HepG2 (cell line): ENCODE data around the gene CLPX.

Experiments used
- ETV5 ChIP-seq: IDR thresholded peaks from 2 replicates; pipeline ENCODE4 v1.6.1; 2018; ENCODE audit warnings: missing biosample characterization, missing genetic modification reagents, inconsistent platforms, borderline replicate concordance
- EZH2 ChIP-seq: conservative IDR thresholded peaks from 2 replicates; pipeline ENCODE4 v1.6.1; 2012; ENCODE audit warnings: mild to moderate bottlenecking, low read depth, low read length, moderate library complexity
- KLF11 ChIP-seq: IDR thresholded peaks from 2 replicates; pipeline ENCODE4 v1.6.1; 2016; ENCODE audit warnings: missing compliant biosample characterization
- MAFG ChIP-seq: sonication (generic); formaldehyde crosslinking; IDR thresholded peaks from 2 replicates; pipeline ENCODE4 v1.5.1; 2020; ENCODE audit warnings: mild to moderate bottlenecking, missing genetic modification reagents
- POLR2A ChIP-seq, 2 experiments: IDR thresholded peaks; 2 replicates each; pipeline ENCODE4 v1.6.1; 2011; ENCODE audit warnings: low read depth in 2 of 2, low read length in 2 of 2, mild to moderate bottlenecking in 1 of 2, moderate library complexity in 1 of 2; ENCODE audit not compliant: insufficient read depth in 1 of 2
- SALL2 ChIP-seq: sonication (generic); formaldehyde crosslinking; IDR thresholded peaks from 2 replicates; pipeline ENCODE4 v1.8.1; 2023; ENCODE audit warnings: mild to moderate bottlenecking, missing genetic modification reagents, inconsistent platforms
- ZFP41 ChIP-seq: sonication (generic); formaldehyde crosslinking; IDR thresholded peaks from 2 replicates; pipeline ENCODE4 v1.4.0; 2020; ENCODE audit warnings: mild to moderate bottlenecking, missing genetic modification reagents, borderline replicate concordance
- TF ChIP-seq, protein P1 (sequence below): sonication (generic); formaldehyde crosslinking; IDR thresholded peaks from 2 replicates; pipeline ENCODE4 v1.5.0; 2020; ENCODE audit warnings: mild to moderate bottlenecking, missing genetic modification reagents, moderate library complexity

- TF ChIP-seq POLR2A (IDR thresholded peaks at IDR 0.05; ENCODE audit: insufficient read depth in 1 of 2, low read depth in 2 of 2, low read length in 2 of 2) = no peak
- no peak for TF ChIP-seq ETV5 (CRISPR knock-in tag)
- TF ChIP-seq SALL2 (CRISPR knock-in tag) = no peak
- no peak for TF ChIP-seq EZH2
- no peak for TF ChIP-seq ZFP41
- TF ChIP-seq MAFG = no peak
- TF ChIP-seq KLF11 (CRISPR knock-in tag) = no peak
- TF ChIP-seq, protein P1, sequence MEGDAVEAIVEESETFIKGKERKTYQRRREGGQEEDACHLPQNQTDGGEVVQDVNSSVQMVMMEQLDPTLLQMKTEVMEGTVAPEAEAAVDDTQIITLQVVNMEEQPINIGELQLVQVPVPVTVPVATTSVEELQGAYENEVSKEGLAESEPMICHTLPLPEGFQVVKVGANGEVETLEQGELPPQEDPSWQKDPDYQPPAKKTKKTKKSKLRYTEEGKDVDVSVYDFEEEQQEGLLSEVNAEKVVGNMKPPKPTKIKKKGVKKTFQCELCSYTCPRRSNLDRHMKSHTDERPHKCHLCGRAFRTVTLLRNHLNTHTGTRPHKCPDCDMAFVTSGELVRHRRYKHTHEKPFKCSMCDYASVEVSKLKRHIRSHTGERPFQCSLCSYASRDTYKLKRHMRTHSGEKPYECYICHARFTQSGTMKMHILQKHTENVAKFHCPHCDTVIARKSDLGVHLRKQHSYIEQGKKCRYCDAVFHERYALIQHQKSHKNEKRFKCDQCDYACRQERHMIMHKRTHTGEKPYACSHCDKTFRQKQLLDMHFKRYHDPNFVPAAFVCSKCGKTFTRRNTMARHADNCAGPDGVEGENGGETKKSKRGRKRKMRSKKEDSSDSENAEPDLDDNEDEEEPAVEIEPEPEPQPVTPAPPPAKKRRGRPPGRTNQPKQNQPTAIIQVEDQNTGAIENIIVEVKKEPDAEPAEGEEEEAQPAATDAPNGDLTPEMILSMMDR = no peak
Measured at GRCh38 chr15:65164139-65164538, 21.0 kb downstream of the CLPX start.
